Measurements from ENCODE around the gene NEK10.

Gene NEK10

GRCh38 chr3:27127195-27127594 lies 242.0 kb downstream of the NEK10 start:
- no peak for DNase-seq (ENCODE audit: extremely low read depth, low read depth)

GRCh38 chr3:27125821-27126501 lies 243.2 kb downstream of the NEK10 start:
- TF ChIP-seq CTCF (IDR thresholded peaks at IDR 0.05; ENCODE audit: low read depth, low read length) = no peak
- no peak for DNase-seq (ENCODE audit: extremely low read depth, low read depth)

More at GRCh38 chr3:27127195-27127594, 242.0 kb downstream of the NEK10 start:
- TF ChIP-seq CTCF (IDR thresholded peaks at IDR 0.05; ENCODE audit: low read depth, low read length) = no peak

- DNase-seq (ENCODE audit: extremely low read depth, low read depth) = no peak
- TF ChIP-seq CTCF (IDR thresholded peaks at IDR 0.05; ENCODE audit: low read depth, low read length) = no peak
These were observed 249.5 kb downstream of the NEK10 start for GRCh38 chr3:27119639-27120038.

- no peak for DNase-seq (ENCODE audit: extremely low read depth, low read depth)
- TF ChIP-seq CTCF (IDR thresholded peaks at IDR 0.05; ENCODE audit: low read depth, low read length) = no peak
These were observed 253.8 kb downstream of the NEK10 start for GRCh38 chr3:27115352-27115751.

- no peak for DNase-seq (ENCODE audit: extremely low read depth, low read depth)
- no peak for TF ChIP-seq CTCF (IDR thresholded peaks at IDR 0.05; ENCODE audit: low read depth, low read length)
These were observed 254.5 kb downstream of the NEK10 start for GRCh38 chr3:27114684-27115083.

- no peak for DNase-seq (ENCODE audit: extremely low read depth, low read depth)
- TF ChIP-seq CTCF (IDR thresholded peaks at IDR 0.05; ENCODE audit: low read depth, low read length) = no peak
These were observed 255.1 kb downstream of the NEK10 start for GRCh38 chr3:27114129-27114528.

- DNase-seq (ENCODE audit: extremely low read depth, low read depth) = no peak
- no peak for TF ChIP-seq CTCF (IDR thresholded peaks at IDR 0.05; ENCODE audit: low read depth, low read length)
These were observed 259.2 kb downstream of the NEK10 start for GRCh38 chr3:27110020-27110419.

Measured in AG09319 (cell line).